ENCODE results near the gene UBQLN1. TPM values are rescaled to one million over a fixed set of nuclear protein-coding genes. Genes with fewer than 3 reads are reported as not detected.

UBQLN1 gene
- total and polyA plus RNA-seq, 9 of the 15 experiments (the other 6 are each of a cell fraction or from before 2014, with no cell fraction given): 7.5 to 120 (median 52.8) TPM

- no peaks in the 10 kb centered on the region for H3K4me1 ChIP-seq (replicated peaks in 1 of 2; ENCODE audit: control insufficient read depth in 2 of 2, insufficient read depth in 2 of 2, low read length in 2 of 2)
- in situ Hi-C loops (cut with MboI): no loop called here
- ChIA-PET POLR2A (interaction anchor here (0.7 kb wide), 1 partner anchor 23 kb away, joined by 4 read pairs; no protein-coding TSS in a partner anchor), CTCF (ENCODE audit: low intra/inter-chr PET ratio) (no interaction called here)
- no peaks in the 10 kb centered on the region for H3K79me2 ChIP-seq (ENCODE audit: control insufficient read depth, insufficient read depth, low read length)
- H3K9ac ChIP-seq (ENCODE audit: insufficient read depth in 1 of 2, low read depth in 2 of 2, low read length in 2 of 2): no peak overlapping the region
- no peak overlapping the region for H3K4me3 ChIP-seq
- no peaks in the 10 kb centered on the region for H3K9me3 ChIP-seq (replicated peaks; ENCODE audit: control insufficient read depth, insufficient read depth, low read depth, low read length)
- BruUV-seq (replicated peaks): no TSS peak
- no peak overlapping the region for H3K4me2 ChIP-seq (ENCODE audit: insufficient read depth, low read length)
- DNase-seq (ENCODE audit: extremely low read depth in 1 of 4, low spot score in 3 of 4): no peak
- no peaks in the 10 kb centered on the region for H4K20me1 ChIP-seq (replicated peaks; ENCODE audit: control insufficient read depth, insufficient read depth, low read length)
- no peak overlapping the region for H3K27ac ChIP-seq (ENCODE audit: extremely low read depth, low read depth, low read length)
- H3K36me3 ChIP-seq (ENCODE audit: control insufficient read depth, insufficient read depth, low read length): no peaks in the 10 kb centered on the region
- no peaks in the 10 kb centered on the region for H3K9me1 ChIP-seq (ENCODE audit: control insufficient read depth, insufficient read depth, low read length)
- H3K27me3 ChIP-seq (ENCODE audit: control insufficient read depth in 2 of 2, insufficient read depth in 2 of 2, low read length in 2 of 2): no peaks in the 10 kb centered on the region
- no peak for FAIRE-seq
- no peak for ATAC-seq
- intact Hi-C loops (cut with micrococcal nuclease): no loop called here
- H2AFZ ChIP-seq (ENCODE audit: low read depth, low read length): no peak overlapping the region
- TF ChIP-seq MECOM (CRISPR knock-in tag; IDR thresholded peaks at IDR 0.05): no peak
- TF ChIP-seq HNRNPLL (IDR thresholded peaks at IDR 0.05; ENCODE audit: low read depth, low read length, poor library complexity, severe bottlenecking): no peak
- TF ChIP-seq ZNF146 (CRISPR knock-in tag; IDR thresholded peaks at IDR 0.05; ENCODE audit: unreplicated experiment): no peak
- no peak for TF ChIP-seq ZNF224 (CRISPR knock-in tag; IDR thresholded peaks at IDR 0.05)
- TF ChIP-seq E4F1 (CRISPR knock-in tag; IDR thresholded peaks at IDR 0.05; ENCODE audit: borderline replicate concordance): no peak
- TF ChIP-seq GTF2E2 (tag; IDR thresholded peaks at IDR 0.05): no peak
- TF ChIP-seq SMARCA4 (IDR thresholded peaks at IDR 0.05): no peak
- TF ChIP-seq ELF4 (CRISPR knock-in tag; IDR thresholded peaks at IDR 0.05): no peak
- TF ChIP-seq GABPA (tag; conservative IDR thresholded peaks at IDR 0.05; ENCODE audit: low read depth): no peak
- no peak for TF ChIP-seq MEIS2 (IDR thresholded peaks at IDR 0.05; ENCODE audit: partially characterized antibody)
- TF ChIP-seq TEAD4 (IDR thresholded peaks at IDR 0.05; ENCODE audit: low read length): no peak
- TF ChIP-seq TEAD4 (CRISPR knock-in tag; IDR thresholded peaks at IDR 0.05; ENCODE audit: borderline replicate concordance): no peak
- no peak for TF ChIP-seq PHF20 (IDR thresholded peaks at IDR 0.05; ENCODE audit: partially characterized antibody)
- TF ChIP-seq ZBTB49 (CRISPR knock-in tag; IDR thresholded peaks at IDR 0.05; ENCODE audit: borderline replicate concordance): no peak
- no peak for TF ChIP-seq ZBTB9 (CRISPR knock-in tag; IDR thresholded peaks at IDR 0.05)
- TF ChIP-seq NR2C2 (CRISPR knock-in tag; IDR thresholded peaks at IDR 0.05): no peak
- TF ChIP-seq NR2C2 (tag; IDR thresholded peaks at IDR 0.05): no peak
- no peak for TF ChIP-seq ETS2 (tag; IDR thresholded peaks at IDR 0.05; ENCODE audit: borderline replicate concordance, poor library complexity, severe bottlenecking)
- TF ChIP-seq ZNF707 (CRISPR knock-in tag; conservative IDR thresholded peaks at IDR 0.05): no peak
Measured at GRCh38 chr9:83721509-83721908, 13.8 kb upstream of the UBQLN1 start.

Data from K562 (cell line).